Stomach (tissue), 4 donors: ENCODE results near the gene TBC1D14.

ENCODE experiments used
- CTCF ChIP-seq, 7 experiments: fragments of 450-650 bp in 4 of 7; fragments of 200-600 bp in 3 of 7; sonication (generic) in 3 of 7; IDR thresholded peaks; one replicate each; pipeline ENCODE4 v1.5.1; 2016 to 2019; ENCODE audit warnings: antibody characterized with exemption in 7 of 7, control low read depth in 2 of 7, mild to moderate bottlenecking in 1 of 7
- POLR2AphosphoS5 ChIP-seq, 3 donors: sonication (generic); formaldehyde crosslinking; IDR thresholded peaks; one replicate each; pipeline ENCODE4 v1.6.1; 2016; ENCODE audit warnings: antibody characterized with exemption in 3 of 3

- TF ChIP-seq CTCF (IDR thresholded peaks at IDR 0.05) (no peak), POLR2AphosphoS5 (IDR thresholded peaks at IDR 0.05) (peak in 2 of 3 donors; percentile 24 to 42)
These were observed 45.8 kb downstream of the TBC1D14 start for GRCh38 chr4:6955261-6955911.
